Left renal pelvis (tissue), 4 donors: ENCODE data around the gene MYOCOS. TPM values are rescaled to one million over a fixed set of nuclear protein-coding genes. Genes with fewer than 3 reads are reported as not detected.
A peak's percentile ranks its signal among the peaks of the same experiment; 100 is the strongest.

Experiments used
- DNase-seq, 4 donors: peaks; one replicate each; pipeline ENCODE4 v3.0.0-alpha.2; 2013; ENCODE audit warnings: low read depth in 4 of 4, low spot score in 3 of 4
- polyA plus RNA-seq, 4 donors: library from polyadenylated mRNA; unstranded; fragments of 120-200 nt; gene quantifications; one replicate each; pipeline ENCODE4 v1.2.1, GENCODE V29; 2013; ENCODE audit not compliant: insufficient read length in 4 of 4

Gene MYOCOS
- polyA plus RNA-seq, 4 donors: 0.37 to 0.61 (median 0.52) TPM; not detected in 1

DNA sequence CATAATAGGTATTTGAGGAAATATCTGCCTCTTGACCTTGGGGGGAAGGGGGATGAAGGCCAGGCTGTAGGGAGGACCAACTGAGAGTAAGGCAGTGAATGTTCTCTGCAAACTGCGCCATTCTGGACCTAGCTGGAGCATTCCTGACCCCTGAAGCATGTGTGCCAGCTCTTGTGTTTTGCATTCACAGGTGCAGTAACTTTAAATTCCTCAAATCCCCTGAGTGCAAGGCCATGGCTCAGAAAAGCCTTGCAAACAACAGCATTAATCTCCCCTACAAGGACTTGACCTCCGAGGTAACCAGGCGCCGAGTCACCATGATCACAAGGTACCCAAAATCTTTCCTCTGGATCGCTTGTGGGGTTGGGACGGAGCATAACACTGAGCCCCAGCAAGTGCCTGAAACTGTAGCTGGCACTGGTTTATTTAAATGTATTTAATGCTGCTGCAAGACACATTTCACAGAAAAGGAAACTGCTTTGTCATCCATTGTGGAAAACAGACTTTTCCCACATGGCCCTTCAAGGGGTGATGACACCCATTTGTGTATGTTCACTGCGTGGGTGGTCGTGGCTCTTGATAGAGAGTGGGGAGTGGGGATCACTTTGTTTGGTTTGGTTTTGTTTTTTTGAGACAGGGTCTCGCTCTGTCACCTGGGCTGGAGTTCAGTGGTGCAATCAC, 1.7 kb downstream of the MYOCOS start:
- DNase-seq: no peak

DNA sequence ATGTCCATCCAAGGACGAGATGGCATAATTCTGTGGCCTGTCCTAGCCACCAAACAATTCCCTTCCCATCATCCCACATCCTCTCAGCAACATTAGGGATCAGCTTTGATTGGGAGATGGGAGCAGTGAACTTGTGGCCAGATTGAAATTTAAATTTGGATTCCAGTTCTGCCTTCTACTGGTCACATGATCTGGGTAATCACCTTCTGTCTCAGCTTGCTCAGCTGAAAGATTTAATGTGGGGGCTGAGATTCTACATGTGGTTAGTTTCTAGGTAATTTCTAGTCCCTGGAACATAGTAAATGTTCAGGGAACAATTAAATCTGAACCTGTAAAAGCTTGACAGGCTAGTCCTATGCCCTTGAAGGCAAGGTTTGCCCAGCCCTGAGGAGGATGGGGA, 3.2 kb downstream of the MYOCOS start:
- no peak for DNase-seq

DNA sequence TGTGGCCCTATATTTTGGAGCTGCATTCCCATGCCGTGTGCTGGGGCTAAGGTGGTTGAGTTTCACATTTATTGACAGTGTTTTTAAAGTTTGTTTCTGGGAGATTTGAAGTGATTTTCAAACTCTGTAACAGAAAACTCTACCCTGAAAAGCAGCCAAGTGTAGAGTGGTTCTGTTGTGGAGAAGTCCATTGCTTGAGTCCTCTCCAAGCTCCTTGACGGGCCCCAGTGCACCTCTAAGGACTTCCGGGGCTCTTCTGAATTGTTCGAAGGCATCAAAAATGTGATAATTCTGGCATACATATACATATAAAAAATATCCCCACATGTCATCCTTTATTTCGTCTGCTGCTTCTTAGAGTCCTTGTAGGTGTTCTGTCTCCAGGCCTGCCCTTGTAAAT, 5.0 kb downstream of the MYOCOS start:
- DNase-seq: no peak

GRCh38 chr1:171628225-171628624, 6.2 kb downstream of the MYOCOS start:
- DNase-seq: no peak

DNA sequence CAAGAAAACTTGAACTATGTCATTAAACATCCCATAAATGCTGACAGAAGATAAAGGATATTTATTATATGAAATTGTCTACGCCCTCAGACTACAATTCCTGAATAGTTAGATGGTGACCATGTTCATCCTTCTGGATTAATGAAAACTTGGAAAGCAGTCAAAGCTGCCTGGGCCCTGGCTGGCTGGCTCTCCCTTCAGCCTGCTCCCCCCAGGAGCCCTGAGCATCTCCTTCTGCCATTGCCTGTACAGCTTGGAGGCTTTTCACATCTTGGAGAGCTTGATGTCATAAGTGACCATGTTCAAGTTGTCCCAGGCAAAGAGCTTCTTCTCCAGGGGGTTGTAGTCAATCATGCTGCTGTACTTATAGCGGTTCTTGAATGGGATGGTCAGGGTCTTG, 13.6 kb downstream of the MYOCOS start:
- no peak for DNase-seq

DNA sequence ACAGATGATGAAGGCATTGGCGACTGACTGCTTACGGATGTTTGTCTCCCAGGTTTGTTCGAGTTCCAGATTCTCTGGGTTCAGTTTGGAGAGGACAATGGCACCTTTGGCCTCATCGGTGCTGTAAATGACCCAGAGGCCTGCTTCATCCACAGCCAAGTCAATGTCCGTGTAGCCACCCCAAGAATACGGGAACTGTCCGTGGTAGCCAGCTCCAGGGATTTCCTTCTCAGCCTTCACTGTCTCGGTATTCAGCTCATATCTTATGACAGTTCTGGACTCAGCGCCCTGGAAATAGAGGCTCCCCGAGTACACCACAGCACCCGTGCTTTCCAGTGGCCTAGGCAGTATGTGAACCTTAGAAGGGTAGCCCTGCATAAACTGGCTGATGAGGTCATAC, 14.1 kb downstream of the MYOCOS start:
- no peak for DNase-seq

GRCh38 chr1:171637928-171638576, 16.0 kb downstream of the MYOCOS start:
- no peak for DNase-seq

DNA sequence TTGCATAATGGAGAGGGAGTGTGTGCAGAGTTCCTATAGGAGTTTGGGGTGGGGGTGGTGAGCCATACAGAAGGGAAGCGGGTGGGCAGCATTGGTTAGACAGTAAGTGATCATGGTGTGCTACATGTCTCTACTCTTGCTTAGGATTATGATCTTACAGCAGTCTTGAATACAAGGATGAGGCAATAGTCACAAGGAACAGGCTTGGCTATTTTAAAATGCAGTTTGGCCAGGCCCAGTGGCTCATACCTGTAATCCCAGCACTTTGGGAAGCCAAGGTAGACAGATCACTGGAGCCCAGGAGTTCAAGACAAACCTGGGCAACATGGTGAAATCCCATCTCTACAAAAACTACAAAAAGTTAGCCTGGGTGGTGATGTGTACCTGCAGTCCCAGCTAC, 18.2 kb downstream of the MYOCOS start:
- DNase-seq: no peak

GRCh38 chr1:171641076-171641864, 19.2 kb downstream of the MYOCOS start:
- DNase-seq: no peak

- DNase-seq: no peak
These were observed 20.2 kb downstream of the MYOCOS start for GRCh38 chr1:171642197-171642596.

- DNase-seq: no peak
These were observed 21.1 kb downstream of the MYOCOS start for GRCh38 chr1:171643156-171643555.

DNA sequence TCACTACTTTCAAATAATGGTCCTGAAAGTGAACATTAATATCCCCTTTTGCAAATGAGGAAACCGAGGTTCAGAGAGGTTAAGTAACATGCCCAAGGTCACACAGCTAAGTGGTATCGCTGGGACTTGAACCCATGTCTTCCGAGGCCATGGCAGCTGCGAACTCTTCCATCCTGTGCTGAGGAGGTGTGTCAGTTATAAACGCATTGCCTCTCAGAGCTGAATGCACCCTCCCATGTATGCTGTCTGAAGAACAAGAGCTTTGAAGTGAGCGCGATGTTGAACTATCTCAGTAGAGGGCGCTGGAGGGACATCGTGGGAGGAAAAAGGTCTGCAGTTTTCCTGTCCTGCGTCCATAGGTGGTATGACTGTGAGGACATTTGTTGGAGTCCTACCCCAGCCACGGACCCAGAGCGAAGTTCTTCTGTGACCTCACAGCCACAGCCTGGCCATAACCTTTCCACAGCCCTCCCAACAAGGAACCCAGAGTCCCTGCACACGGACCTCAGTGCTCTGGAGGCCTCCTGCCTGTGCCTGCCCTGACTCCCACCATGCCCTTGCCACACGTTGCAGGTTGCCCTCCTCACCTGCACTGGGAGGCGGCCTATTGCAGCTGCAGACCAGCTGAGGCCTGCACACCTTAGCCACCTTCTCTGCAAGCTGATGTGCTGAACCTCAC, 22.9 kb downstream of the MYOCOS start:
- peak in 3 of 4 donors; percentile 68 to 81 (median 74) for DNase-seq

- no peak for DNase-seq
These were observed 23.7 kb downstream of the MYOCOS start for GRCh38 chr1:171645553-171646248.

DNA sequence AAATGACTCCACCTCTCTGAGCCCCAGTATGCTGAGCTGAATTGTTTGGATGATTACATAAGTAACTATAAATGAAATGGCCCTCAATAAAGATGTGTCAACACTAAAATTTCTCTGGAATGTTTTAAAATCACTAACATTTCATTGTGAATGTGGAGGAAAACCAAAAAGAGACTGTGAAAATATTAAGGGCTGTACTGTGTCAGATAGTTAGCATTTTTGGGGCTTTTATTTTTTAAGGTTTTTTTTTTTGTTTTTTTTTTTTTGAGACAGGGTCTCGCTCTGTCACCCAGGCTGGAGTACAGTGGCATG, 24.2 kb downstream of the MYOCOS start:
- DNase-seq: no peak

DNA sequence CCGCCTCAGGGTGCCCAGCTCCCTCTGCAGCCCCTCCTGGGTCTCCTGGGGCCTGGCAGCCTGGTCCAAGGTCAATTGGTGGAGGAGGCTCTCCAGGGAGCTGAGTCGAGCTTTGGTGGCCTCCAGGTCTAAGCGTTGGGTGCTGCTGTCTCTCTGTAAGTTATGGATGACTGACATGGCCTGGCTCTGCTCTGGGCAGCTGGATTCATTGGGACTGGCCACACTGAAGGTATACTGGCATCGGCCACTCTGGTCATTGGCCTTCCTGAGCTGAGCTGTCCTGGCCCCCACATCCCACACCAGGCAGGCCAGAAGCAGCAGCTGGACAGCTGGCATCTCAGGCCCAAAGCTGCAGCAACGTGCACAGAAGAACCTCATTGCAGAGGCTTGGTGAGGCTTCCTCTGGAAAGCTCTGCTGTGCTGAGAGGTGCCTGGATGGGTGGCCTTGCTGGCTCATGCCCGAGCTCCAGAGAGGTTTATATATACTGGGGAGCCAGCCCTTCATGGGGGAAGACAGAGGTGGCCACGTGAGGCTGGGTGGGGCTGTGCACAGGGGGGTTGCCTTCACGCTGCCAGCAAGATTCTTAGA, 30.3 kb downstream of the MYOCOS start, which contains the start of gene MYOC:
Gene MYOC (minus strand): TSS at position 455 of the 589 bp plus-strand sequence. CDS start 77 bp downstream, at position 378.
- DNase-seq: no peak

- no peak for DNase-seq
These were observed 31.8 kb downstream of the MYOCOS start for GRCh38 chr1:171653796-171654195.

GRCh38 chr1:171654201-171654941, 32.3 kb downstream of the MYOCOS start:
- no peak for DNase-seq

GRCh38 chr1:171654942-171655745, 33.1 kb downstream of the MYOCOS start:
- peak in 3 of 4 donors; percentile 44 to 59 (median 51) for DNase-seq

GRCh38 chr1:171655746-171656116, 33.7 kb downstream of the MYOCOS start:
- no peak for DNase-seq
